Parathyroid adenoma (tissue), 2 donors: Measurements from ENCODE around the gene POU5F2.

Experiments used
- H2AFZ ChIP-seq: fragments of 300-600 bp; sonication (generic); one replicate; pipeline ENCODE4 v1.7.0; 2017; ENCODE audit warnings: antibody characterized with exemption, mild to moderate bottlenecking
- H3K27ac ChIP-seq: fragments of 300-600 bp; sonication (generic); one replicate; pipeline ENCODE4 v1.7.0; 2017
- H3K27me3 ChIP-seq: fragments of 300-600 bp; sonication (generic); one replicate; pipeline ENCODE4 v1.7.0; 2017; ENCODE audit warnings: low read length; ENCODE audit not compliant: control insufficient read depth, insufficient read depth
- H3K36me3 ChIP-seq: fragments of 300-600 bp; sonication (generic); one replicate; pipeline ENCODE4 v1.7.0; 2017; ENCODE audit warnings: low read length; ENCODE audit not compliant: control insufficient read depth, insufficient read depth
- H3K4me1 ChIP-seq: fragments of 300-600 bp; sonication (generic); one replicate; pipeline ENCODE4 v1.7.0; 2017; ENCODE audit warnings: control low read depth
- H3K4me2 ChIP-seq: fragments of 300-600 bp; sonication (generic); one replicate; pipeline ENCODE4 v1.7.0; 2017; ENCODE audit warnings: low read length
- H3K4me3 ChIP-seq: fragments of 300-600 bp; sonication (generic); one replicate; pipeline ENCODE4 v1.7.0; 2017; ENCODE audit warnings: low read depth, low read length
- H3K79me2 ChIP-seq: fragments of 300-600 bp; sonication (generic); one replicate; pipeline ENCODE4 v1.7.0; 2017; ENCODE audit warnings: control low read depth
- H3K9ac ChIP-seq: fragments of 300-600 bp; sonication (generic); one replicate; pipeline ENCODE4 v1.7.0; 2017; ENCODE audit warnings: mild to moderate bottlenecking
- H3K9me3 ChIP-seq: fragments of 300-600 bp; sonication (generic); one replicate; pipeline ENCODE4 v1.7.0; 2017; ENCODE audit warnings: low read length; ENCODE audit not compliant: control insufficient read depth
- TF ChIP-seq, protein P1 (sequence below): fragments of 300-600 bp; sonication (generic); IDR thresholded peaks from one replicate; pipeline ENCODE4 v1.7.0; 2017; ENCODE audit warnings: antibody characterized with exemption, mild to moderate bottlenecking
- donor health status: primary hyperparathyroidism.

POU5F2 gene

DNA sequence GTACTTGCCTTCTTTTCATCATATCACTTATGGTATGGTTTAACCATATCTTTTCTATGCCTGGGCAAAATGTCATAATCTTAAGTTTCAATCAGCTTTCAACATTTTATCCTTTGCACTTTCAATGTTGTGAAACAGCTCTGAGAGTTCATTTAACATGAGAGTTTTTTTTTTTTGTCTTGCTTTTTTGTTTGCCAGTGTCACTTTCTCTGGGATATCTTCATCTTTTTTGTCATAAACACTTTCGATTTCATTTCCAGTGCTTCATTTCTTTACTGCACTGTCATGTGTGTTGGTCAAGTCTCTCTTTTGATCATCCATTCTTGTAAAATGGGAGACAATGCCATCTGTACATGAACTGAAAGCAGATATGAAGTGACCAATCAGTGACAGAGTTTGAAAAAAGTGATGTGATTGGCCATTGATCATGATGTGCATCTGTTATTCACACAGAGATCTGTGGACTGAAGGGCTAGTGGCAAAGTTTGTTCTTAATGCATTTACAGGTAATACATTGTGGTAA lies 7.5 kb upstream of the POU5F2 start:
- Histone ChIP-seq H3K9ac (no peak overlapping the region), H3K79me2 (no peaks in the 10 kb centered on the region), H3K9me3 (no peaks in the 10 kb centered on the region), H3K4me3 (no peak overlapping the region), H2AFZ (no peak overlapping the region), H3K27ac (no peak overlapping the region), H3K27me3 (no peaks in the 10 kb centered on the region), H3K36me3 (no peaks in the 10 kb centered on the region), H3K4me2 (no peak overlapping the region), H3K4me1 (peaks cover 11% of the 10 kb centered on the region)
- TF ChIP-seq, protein P1, sequence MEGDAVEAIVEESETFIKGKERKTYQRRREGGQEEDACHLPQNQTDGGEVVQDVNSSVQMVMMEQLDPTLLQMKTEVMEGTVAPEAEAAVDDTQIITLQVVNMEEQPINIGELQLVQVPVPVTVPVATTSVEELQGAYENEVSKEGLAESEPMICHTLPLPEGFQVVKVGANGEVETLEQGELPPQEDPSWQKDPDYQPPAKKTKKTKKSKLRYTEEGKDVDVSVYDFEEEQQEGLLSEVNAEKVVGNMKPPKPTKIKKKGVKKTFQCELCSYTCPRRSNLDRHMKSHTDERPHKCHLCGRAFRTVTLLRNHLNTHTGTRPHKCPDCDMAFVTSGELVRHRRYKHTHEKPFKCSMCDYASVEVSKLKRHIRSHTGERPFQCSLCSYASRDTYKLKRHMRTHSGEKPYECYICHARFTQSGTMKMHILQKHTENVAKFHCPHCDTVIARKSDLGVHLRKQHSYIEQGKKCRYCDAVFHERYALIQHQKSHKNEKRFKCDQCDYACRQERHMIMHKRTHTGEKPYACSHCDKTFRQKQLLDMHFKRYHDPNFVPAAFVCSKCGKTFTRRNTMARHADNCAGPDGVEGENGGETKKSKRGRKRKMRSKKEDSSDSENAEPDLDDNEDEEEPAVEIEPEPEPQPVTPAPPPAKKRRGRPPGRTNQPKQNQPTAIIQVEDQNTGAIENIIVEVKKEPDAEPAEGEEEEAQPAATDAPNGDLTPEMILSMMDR = no peak

DNA sequence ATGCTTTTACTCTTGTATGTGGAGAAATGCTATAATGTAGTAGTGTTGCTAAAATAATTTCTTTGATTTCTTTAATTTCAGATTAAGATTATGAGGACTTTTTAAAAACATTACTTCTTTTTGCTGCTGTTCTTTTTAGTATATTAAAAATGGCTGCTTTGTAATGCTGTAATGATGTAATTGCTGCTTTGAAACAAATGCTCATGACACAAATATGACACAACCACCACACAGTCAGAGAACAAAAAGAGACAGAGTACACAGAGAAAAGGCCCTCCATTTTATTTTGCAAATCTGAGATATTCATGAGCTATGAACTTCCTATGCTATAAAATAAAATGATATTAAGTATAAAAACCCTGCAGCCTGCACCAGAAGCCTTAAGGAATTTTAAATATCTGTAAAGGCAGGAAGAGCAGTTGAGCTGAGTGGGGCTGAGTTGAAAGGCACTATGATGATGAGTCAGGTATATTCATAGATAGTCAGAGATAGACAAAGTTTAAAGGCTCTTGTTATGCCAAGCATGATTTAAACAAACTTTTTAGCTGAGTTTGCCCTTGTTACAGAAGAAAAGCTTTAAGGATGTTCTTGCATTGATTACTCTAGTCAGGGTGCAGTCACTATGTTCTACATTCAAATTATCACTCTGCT lies 5.1 kb upstream of the POU5F2 start:
- TF ChIP-seq, protein P1 = no peak
- no peak overlapping the region for H3K9ac ChIP-seq
- H3K36me3 ChIP-seq = no peaks in the 10 kb centered on the region
- H3K79me2 ChIP-seq = no peaks in the 10 kb centered on the region
- no peak overlapping the region for H3K27ac ChIP-seq
- no peak overlapping the region for H3K4me2 ChIP-seq
- no peaks in the 10 kb centered on the region for H3K27me3 ChIP-seq
- H2AFZ ChIP-seq = no peak overlapping the region
- H3K4me1 ChIP-seq = peaks cover 11% of the 10 kb centered on the region
- H3K9me3 ChIP-seq = no peaks in the 10 kb centered on the region
- no peak overlapping the region for H3K4me3 ChIP-seq

DNA sequence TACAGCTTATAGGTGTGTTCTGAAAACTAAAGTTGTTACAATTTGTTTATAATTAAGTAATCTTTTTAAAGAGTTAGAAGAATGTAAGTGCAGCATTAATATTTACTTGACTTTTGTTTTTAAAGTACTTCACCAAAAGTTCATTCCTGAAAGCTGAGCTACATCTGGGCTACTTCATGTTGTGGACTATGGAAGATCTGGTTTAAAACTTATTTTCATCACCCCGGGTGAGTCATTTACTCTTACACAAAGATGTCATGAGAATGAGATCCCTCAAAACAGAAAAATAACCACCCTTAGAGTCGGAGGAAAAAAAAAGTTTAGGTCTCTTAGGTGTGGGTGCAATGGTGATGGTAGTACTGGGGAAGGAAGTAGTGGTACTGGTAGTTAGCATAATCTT lies 5.1 kb downstream of the POU5F2 start:
- Histone ChIP-seq H3K79me2 (no peaks in the 10 kb centered on the region), H3K4me3 (no peak overlapping the region), H3K9ac (no peak overlapping the region), H2AFZ (no peak overlapping the region), H3K27ac (no peak overlapping the region), H3K36me3 (no peaks in the 10 kb centered on the region), H3K27me3 (no peaks in the 10 kb centered on the region), H3K4me2 (no peak overlapping the region), H3K9me3 (no peaks in the 10 kb centered on the region), H3K4me1 (no peaks in the 10 kb centered on the region)
- TF ChIP-seq, protein P1 = no peak

DNA sequence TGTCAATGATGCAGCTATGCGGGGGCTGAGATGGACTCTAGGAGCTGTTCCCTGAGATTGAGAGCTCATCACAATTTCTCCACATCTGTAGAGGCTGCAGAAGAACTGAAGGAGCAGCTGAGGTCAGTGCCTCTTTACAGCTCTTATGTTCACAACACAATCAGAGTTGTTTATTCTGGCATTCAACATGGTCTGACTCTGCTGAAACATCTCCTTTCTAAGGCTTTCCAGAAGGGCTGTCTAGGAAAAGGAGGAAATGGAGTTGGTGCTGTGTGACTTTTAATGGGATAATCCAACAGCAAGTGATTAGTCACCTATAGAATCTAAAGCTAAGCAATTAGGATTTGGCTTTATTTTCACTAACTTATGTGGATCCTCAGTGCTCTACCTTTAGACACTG lies 6.0 kb downstream of the POU5F2 start:
- Histone ChIP-seq H3K36me3 (no peaks in the 10 kb centered on the region), H3K27me3 (no peaks in the 10 kb centered on the region), H2AFZ (no peak overlapping the region), H3K79me2 (no peaks in the 10 kb centered on the region), H3K4me3 (no peak overlapping the region), H3K9me3 (no peaks in the 10 kb centered on the region), H3K9ac (no peak overlapping the region), H3K27ac (no peak overlapping the region), H3K4me2 (no peak overlapping the region), H3K4me1 (no peaks in the 10 kb centered on the region)
- TF ChIP-seq, protein P1 = no peak

DNA sequence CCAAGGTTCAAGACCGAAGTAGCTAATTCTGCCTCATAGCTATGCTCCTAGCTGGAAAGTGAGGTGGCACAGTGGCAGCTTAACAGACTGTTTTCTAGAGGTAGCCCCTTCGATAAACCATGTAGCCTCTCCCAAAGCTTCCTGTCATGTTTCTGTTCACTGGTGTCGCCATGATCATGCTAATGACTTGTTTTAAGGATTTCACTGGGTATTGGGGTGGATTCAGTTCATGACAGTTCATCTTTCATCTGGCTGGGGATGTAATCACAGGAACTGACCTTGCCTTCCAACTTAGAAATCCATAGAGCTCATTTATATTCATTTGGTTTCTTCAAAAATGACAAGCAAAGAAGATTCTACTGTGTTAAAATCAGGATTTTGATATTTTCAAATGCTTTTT lies 9.4 kb downstream of the POU5F2 start:
- TF ChIP-seq, protein P1 = no peak
- Histone ChIP-seq H3K4me3 (no peak overlapping the region), H3K4me2 (no peak overlapping the region), H3K27ac (no peak overlapping the region), H3K4me1 (no peaks in the 10 kb centered on the region), H3K9me3 (no peaks in the 10 kb centered on the region), H3K9ac (no peak overlapping the region), H3K36me3 (no peaks in the 10 kb centered on the region), H2AFZ (no peak overlapping the region), H3K79me2 (no peaks in the 10 kb centered on the region), H3K27me3 (no peaks in the 10 kb centered on the region)
